ENCODE data around the gene HOXA2. TPM values are rescaled to one million over a fixed set of nuclear protein-coding genes. Genes with fewer than 3 reads are reported as not detected.

Gene HOXA2
- total RNA-seq, 4 donors from 2014 or later, result 0.39 to 2.5 (median 1.8) TPM

DNA sequence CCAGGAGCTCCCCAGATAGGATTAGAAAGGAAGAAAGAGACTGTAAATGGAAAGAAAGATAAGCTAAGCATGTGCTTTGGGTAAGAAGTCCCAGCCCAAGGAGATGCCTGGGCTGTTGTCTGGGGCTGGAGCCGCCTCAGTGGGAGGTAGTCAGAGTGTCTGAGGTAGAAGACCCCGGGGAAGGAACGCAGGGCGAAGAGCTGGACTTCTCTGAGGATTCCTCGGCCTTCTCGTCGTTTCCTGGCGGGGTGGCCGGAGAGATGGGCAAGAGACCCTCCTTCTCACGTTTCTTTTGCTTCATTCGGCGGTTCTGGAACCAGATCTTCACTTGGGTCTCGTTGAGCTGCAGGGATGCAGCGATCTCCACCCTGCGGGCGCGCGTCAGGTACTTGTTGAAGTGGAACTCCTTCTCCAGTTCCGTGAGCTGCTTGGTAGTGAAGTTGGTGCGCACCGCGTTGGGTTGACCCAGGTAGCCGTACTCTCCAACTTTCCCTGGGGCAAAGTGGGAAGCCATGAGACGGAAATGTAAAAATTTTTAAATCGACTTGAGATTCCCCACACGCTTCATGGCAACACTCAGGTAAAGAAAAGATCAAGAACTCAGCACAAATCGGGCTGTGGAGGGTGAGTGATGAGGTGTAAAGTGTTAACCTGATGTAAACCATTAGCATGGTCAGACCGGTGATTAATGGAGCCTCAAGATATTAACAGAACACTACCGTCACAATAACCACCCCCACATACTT lies 8.0 kb downstream of the HOXA2 start:
- intact Hi-C loops (cut with DNase I; ENCODE audit: low total_unique reads), result no loop called here
- WGBS, 2 donors, result 74 to 76% methylated on average over 29 of the region's 29 CpGs
- no peak for DNase-seq (ENCODE audit: low spot score in 2 of 2)
- no peak for TF ChIP-seq POLR2A (IDR thresholded peaks at IDR 0.05)
- TF ChIP-seq, protein P1, sequence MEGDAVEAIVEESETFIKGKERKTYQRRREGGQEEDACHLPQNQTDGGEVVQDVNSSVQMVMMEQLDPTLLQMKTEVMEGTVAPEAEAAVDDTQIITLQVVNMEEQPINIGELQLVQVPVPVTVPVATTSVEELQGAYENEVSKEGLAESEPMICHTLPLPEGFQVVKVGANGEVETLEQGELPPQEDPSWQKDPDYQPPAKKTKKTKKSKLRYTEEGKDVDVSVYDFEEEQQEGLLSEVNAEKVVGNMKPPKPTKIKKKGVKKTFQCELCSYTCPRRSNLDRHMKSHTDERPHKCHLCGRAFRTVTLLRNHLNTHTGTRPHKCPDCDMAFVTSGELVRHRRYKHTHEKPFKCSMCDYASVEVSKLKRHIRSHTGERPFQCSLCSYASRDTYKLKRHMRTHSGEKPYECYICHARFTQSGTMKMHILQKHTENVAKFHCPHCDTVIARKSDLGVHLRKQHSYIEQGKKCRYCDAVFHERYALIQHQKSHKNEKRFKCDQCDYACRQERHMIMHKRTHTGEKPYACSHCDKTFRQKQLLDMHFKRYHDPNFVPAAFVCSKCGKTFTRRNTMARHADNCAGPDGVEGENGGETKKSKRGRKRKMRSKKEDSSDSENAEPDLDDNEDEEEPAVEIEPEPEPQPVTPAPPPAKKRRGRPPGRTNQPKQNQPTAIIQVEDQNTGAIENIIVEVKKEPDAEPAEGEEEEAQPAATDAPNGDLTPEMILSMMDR (IDR thresholded peaks at IDR 0.05), result no peak
- H3K4me3 ChIP-seq (ENCODE audit: low read depth, poor library complexity, severe bottlenecking), result no peak overlapping the region

GRCh38 chr7:27093184-27093895 lies 9.1 kb downstream of the HOXA2 start:
- WGBS, 2 donors, result 72 to 81% methylated on average over 6 of the region's 6 CpGs
- TF ChIP-seq, protein P1 (IDR thresholded peaks at IDR 0.05), result no peak
- TF ChIP-seq POLR2A (IDR thresholded peaks at IDR 0.05), result no peak
- no peak overlapping the region for H3K4me3 ChIP-seq (ENCODE audit: low read depth, poor library complexity, severe bottlenecking)
- intact Hi-C loops (cut with DNase I; ENCODE audit: low total_unique reads), result no loop called here
- DNase-seq (ENCODE audit: low spot score in 2 of 2), result no peak

DNA sequence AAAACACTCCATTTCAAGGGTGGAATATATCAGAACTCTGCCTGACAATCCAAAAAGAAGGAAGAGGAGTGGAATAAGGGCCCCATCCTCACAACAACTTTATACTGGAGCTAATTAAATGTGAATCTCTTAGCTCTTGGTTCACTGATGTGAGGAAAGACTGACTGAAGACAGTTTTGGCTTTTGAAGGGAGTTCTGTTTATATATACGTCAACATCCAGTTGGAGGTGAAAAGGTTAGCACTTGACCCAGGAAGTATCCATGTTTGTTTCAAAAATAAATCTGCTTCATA lies 9.7 kb downstream of the HOXA2 start:
- no peak overlapping the region for H3K4me3 ChIP-seq (ENCODE audit: low read depth, poor library complexity, severe bottlenecking)
- no peak for TF ChIP-seq POLR2A (IDR thresholded peaks at IDR 0.05)
- TF ChIP-seq, protein P1 (IDR thresholded peaks at IDR 0.05), result no peak
- intact Hi-C loops (cut with DNase I; ENCODE audit: low total_unique reads), result no loop called here
- DNase-seq (ENCODE audit: low spot score in 2 of 2), result no peak
- 71 to 73% methylated on average over 1 of the region's 1 CpG for WGBS, 2 donors

- DNase-seq (ENCODE audit: low spot score in 2 of 2), result no peak
- intact Hi-C loops (cut with DNase I; ENCODE audit: low total_unique reads), result no loop called here
- H3K4me3 ChIP-seq (ENCODE audit: low read depth, poor library complexity, severe bottlenecking), result no peak overlapping the region
- WGBS, 2 donors, result 81 to 85% methylated on average over 9 of the region's 9 CpGs
- TF ChIP-seq, protein P1 (IDR thresholded peaks at IDR 0.05), result no peak
- TF ChIP-seq POLR2A (IDR thresholded peaks at IDR 0.05), result no peak
Measured at GRCh38 chr7:27091941-27092818, 10.3 kb downstream of the HOXA2 start.

DNA sequence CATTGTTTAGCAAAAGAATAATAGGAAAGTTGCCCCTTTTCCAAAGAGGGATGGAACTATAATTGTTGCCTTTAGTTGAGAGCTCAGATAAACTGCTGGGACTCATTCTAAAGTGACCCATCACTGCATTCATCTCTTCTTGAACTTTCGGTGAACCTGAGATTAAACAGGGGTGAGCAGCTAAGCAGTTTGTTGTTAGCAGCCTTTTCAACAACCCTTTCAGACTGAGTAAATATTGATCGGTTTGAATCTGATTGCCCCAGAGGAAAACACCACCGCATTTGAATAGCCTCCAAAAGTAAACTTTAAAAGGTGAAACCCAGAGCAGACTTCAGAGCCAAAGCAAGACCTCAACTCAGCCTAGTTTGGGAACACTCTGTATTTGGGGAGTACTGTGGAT lies 11.4 kb downstream of the HOXA2 start:
- no peak for DNase-seq (ENCODE audit: low spot score in 2 of 2)
- intact Hi-C loops (cut with DNase I; ENCODE audit: low total_unique reads), result no loop called here
- no peak for TF ChIP-seq POLR2A (IDR thresholded peaks at IDR 0.05)
- WGBS, 2 donors, result 68 to 73% methylated on average over 3 of the region's 3 CpGs
- H3K4me3 ChIP-seq (ENCODE audit: low read depth, poor library complexity, severe bottlenecking), result no peak overlapping the region
